CD14-positive monocyte (primary cell): Measurements from ENCODE around the gene MTNR1B. TPM values are rescaled to one million over a fixed set of nuclear protein-coding genes. Genes with fewer than 3 reads are reported as not detected.

Source experiments
- DNase-seq, 3 donors: peaks; one replicate each; pipeline ENCODE4 v3.0.0-alpha.2; 2011 to 2022
- H2AFZ ChIP-seq: 2 replicates; pipeline ENCODE4 v1.6.0; 2012; ENCODE audit warnings: mild to moderate bottlenecking, low read depth, low read length, inconsistent platforms; ENCODE audit not compliant: insufficient read depth, poor library complexity, severe bottlenecking
- H3K27ac ChIP-seq, 2 donors: 1 replicate in 1 of 2; 2 replicates in 1 of 2; pipeline ENCODE4 v1.5.1; 2012 to 2013; ENCODE audit warnings: low read length in 2 of 2, control low read depth in 1 of 2, inconsistent platforms in 1 of 2, low read depth in 1 of 2, mild to moderate bottlenecking in 1 of 2
- H3K27me3 ChIP-seq, 2 donors: one replicate each; pipeline versions ENCODE4 v1.6.0 to v1.6.1; 2011 to 2013; ENCODE audit warnings: low read length in 2 of 2; ENCODE audit not compliant: control insufficient read depth in 2 of 2, insufficient read depth in 2 of 2
- H3K36me3 ChIP-seq, 2 donors: replicated peaks in 1 of 2; 1 replicate in 1 of 2; 2 replicates in 1 of 2; pipeline versions ENCODE4 v1.5.1 to v1.6.1; 2012 to 2013; ENCODE audit warnings: low read length in 2 of 2, control low read depth in 1 of 2, inconsistent platforms in 1 of 2, mild to moderate bottlenecking in 1 of 2; ENCODE audit not compliant: insufficient read depth in 2 of 2, control insufficient read depth in 1 of 2
- H3K4me1 ChIP-seq, 2 donors: 1 replicate in 1 of 2; 2 replicates in 1 of 2; pipeline versions ENCODE4 v1.5.1 to v1.6.1; 2012 to 2013; ENCODE audit warnings: low read length in 2 of 2, control low read depth in 1 of 2, inconsistent platforms in 1 of 2, mild to moderate bottlenecking in 1 of 2, moderate library complexity in 1 of 2; ENCODE audit not compliant: insufficient read depth in 2 of 2, control insufficient read depth in 1 of 2
- H3K4me2 ChIP-seq: replicated peaks from 2 replicates; pipeline ENCODE3; 2012; ENCODE audit warnings: low read length, moderate library complexity, mild to moderate bottlenecking; ENCODE audit not compliant: poor library complexity, severe bottlenecking; ENCODE audit errors: extremely low read depth
- H3K4me3 ChIP-seq, 3 experiments: fragments of 200-600 bp in 1 of 3; sonication (generic) in 1 of 3; replicated peaks in 1 of 3; 1 replicate in 2 of 3; 2 replicates in 1 of 3; pipeline ENCODE4 v1.5.1; 2011 to 2013; ENCODE audit warnings: low read length in 3 of 3, mild to moderate bottlenecking in 3 of 3, control low read depth in 2 of 3, low read depth in 2 of 3, inconsistent platforms in 1 of 3, moderate library complexity in 1 of 3
- H3K79me2 ChIP-seq: 2 replicates; pipeline ENCODE4 v1.6.0; 2012; ENCODE audit warnings: mild to moderate bottlenecking, control low read depth, inconsistent platforms, low read length, moderate library complexity; ENCODE audit not compliant: insufficient read depth
- H3K9ac ChIP-seq: 2 replicates; pipeline ENCODE4 v1.6.0; 2017; ENCODE audit warnings: low read length, mild to moderate bottlenecking; ENCODE audit not compliant: insufficient read depth, poor library complexity, severe bottlenecking
- H3K9me3 ChIP-seq, 2 donors: replicated peaks in 1 of 2; 1 replicate in 1 of 2; 2 replicates in 1 of 2; pipeline versions ENCODE4 v1.5.1 to v1.6.1; 2012 to 2013; ENCODE audit warnings: low read length in 2 of 2, control low read depth in 1 of 2; ENCODE audit not compliant: control insufficient read depth in 1 of 2, insufficient read depth in 1 of 2
- H4K20me1 ChIP-seq: 2 replicates; pipeline ENCODE4 v1.6.0; 2012; ENCODE audit warnings: mild to moderate bottlenecking, low read length, control low read depth, moderate library complexity; ENCODE audit not compliant: insufficient read depth
- H3K27ac Mint-ChIP-seq, 7 donors: one replicate each; pipeline ENCODE4 v1.8.0; 2020; ENCODE audit warnings: mild to moderate bottlenecking in 7 of 7, mixed read lengths in 7 of 7, moderate library complexity in 6 of 7, inconsistent platforms in 2 of 7
- H3K27me3 Mint-ChIP-seq, 3 donors: one replicate each; pipeline ENCODE4 v1.8.0; 2021 to 2022; ENCODE audit warnings: low read depth in 3 of 3, mild to moderate bottlenecking in 3 of 3, mixed read lengths in 3 of 3, moderate library complexity in 3 of 3, inconsistent platforms in 1 of 3
- H3K36me3 Mint-ChIP-seq, 2 donors: one replicate each; pipeline ENCODE4 v1.8.0; 2020; ENCODE audit warnings: mixed read lengths in 2 of 2, inconsistent platforms in 1 of 2, mild to moderate bottlenecking in 1 of 2
- H3K4me1 Mint-ChIP-seq: one replicate; pipeline ENCODE4 v1.8.0; 2020; ENCODE audit warnings: mild to moderate bottlenecking, mixed read lengths
- H3K4me3 Mint-ChIP-seq, 2 donors: one replicate each; pipeline ENCODE4 v1.8.0; 2020; ENCODE audit warnings: mild to moderate bottlenecking in 2 of 2, mixed read lengths in 2 of 2, moderate library complexity in 1 of 2
- H3K9me3 Mint-ChIP-seq, 7 donors: one replicate each; pipeline ENCODE4 v1.8.0; 2020 to 2022; ENCODE audit warnings: mixed read lengths in 7 of 7, mild to moderate bottlenecking in 6 of 7, moderate library complexity in 6 of 7, inconsistent platforms in 2 of 7
- CTCF ChIP-seq: fragments of 200-600 bp; IDR thresholded peaks from one replicate; pipeline ENCODE4 v1.8.0; 2022; ENCODE audit warnings: antibody characterized with exemption, mild to moderate bottlenecking
- WGBS: methylation state at CpG from one replicate; pipeline ENCODE4 v1.1.5; 2013; ENCODE audit warnings: missing lambda C conversion rate; ENCODE audit not compliant: insufficient coverage; 5-methylcytosine and 5-hydroxymethylcytosine counted together
- intact Hi-C, 2 donors: fragments of 100-400 bp; cut with micrococcal nuclease; formaldehyde crosslinking; loops; one replicate each; pipeline versions ENCODE4 v1.15.0 to v1.15.1; 2023
- polyA plus RNA-seq, 3 donors: library from polyadenylated mRNA; depleted of rRNA in 1 of 3; unstranded in 2 of 3; stranded (reverse) in 1 of 3; fragments of 300-500 nt in 2 of 3; fragments of >200 nt in 1 of 3; fragmentation: Illumina TruSeq in 2 of 3; gene quantifications; 1 replicate in 2 of 3; 2 replicates in 1 of 3; pipeline ENCODE4 v1.2.3, GENCODE V29; 2012 to 2021

The MTNR1B gene
- polyA plus RNA-seq, 3 donors, result not detected

DNA sequence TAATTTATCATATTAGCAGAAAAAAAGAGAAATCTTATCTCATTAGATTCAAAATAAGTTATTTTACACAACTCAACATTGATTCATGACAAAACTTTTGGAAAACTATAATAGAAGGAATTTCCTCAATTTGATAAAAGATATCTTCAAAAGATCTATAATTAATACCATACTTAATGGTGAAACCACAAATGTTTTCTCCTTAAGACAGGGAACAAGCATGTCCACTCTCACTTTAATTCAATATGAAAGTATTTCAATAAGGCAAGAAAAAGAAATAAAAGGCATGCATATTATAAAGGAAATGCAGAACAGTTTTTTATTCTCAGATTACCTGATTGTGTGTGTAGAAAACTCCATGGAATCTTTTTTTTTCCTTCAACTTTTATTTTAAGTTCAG, 23.6 kb downstream of the MTNR1B start:
- Histone ChIP-seq H2AFZ (no peak overlapping the region), H3K4me3 (no peak overlapping the region), H3K4me2 (no peak overlapping the region), H3K4me1 (no peaks in the 10 kb centered on the region), H4K20me1 (no peaks in the 10 kb centered on the region), H3K9ac (no peak overlapping the region), H3K79me2 (no peaks in the 10 kb centered on the region), H3K27me3 (no peaks in the 10 kb centered on the region), H3K36me3 (no peaks in the 10 kb centered on the region), H3K27ac (no peak overlapping the region), H3K9me3 (no peaks in the 10 kb centered on the region)
- no peaks in the 10 kb centered on the region for H3K4me1 Mint-ChIP-seq
- H3K4me3 Mint-ChIP-seq, result no peak overlapping the region
- H3K27ac Mint-ChIP-seq, result no peak overlapping the region
- no peak for TF ChIP-seq CTCF
- H3K36me3 Mint-ChIP-seq, result no peaks in the 10 kb centered on the region
- H3K9me3 Mint-ChIP-seq, result peaks cover 0 to 14% (median 9%) of the 10 kb centered on the region in 7 donors
- intact Hi-C loops, result no loop called here
- no peak for DNase-seq
- peaks cover 0 to 2% (median 0%) of the 10 kb centered on the region in 3 donors for H3K27me3 Mint-ChIP-seq

DNA sequence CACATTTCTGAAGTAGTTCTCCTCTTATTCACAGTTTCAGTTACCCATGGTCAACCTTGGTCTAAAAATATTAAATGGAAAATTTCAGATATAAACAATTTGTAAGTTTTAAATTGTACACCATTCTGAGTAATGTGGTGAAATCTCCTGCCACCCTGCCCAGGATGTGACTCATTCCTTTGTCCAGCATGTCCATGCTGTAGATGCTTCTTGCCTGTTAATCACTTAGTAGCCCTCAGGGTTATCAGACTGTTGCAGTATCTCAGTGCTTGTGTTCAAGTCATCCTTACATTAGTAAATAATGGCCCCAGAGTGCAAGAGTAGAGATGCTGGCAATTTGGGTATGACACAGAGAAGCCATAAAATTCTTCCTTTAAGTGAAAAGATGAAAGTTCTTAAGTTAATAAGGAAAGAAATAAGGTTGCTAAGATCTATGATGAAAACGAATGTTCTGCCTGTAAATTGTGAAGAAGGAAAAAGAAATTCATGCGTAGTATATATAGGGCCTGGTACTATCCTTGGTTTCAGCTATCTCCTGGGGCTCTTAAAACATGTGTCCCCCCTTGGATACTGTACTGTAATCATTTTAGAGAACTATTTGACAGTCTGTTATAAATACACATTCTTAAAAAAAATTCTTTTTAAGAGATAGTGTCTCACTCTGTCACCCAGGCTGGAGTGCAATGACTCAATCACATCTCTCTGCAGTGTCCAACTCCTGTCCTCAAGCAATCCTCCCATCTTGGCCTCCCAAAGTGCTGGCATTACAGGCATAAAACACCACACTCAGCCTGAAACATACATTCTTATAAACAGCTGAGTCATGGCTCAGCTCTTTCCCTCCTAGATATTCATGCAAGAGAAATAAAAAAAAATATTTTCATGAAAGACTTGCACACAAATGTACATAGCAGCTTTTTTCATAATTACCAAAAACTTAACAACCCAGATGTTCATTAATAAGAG, 31.3 kb downstream of the MTNR1B start:
- H2AFZ ChIP-seq, result no peak overlapping the region
- no peak overlapping the region for H3K4me3 Mint-ChIP-seq

More for the DNA sequence above, 31.3 kb downstream of the MTNR1B start:
- TF ChIP-seq CTCF, result no peak
- no peak for DNase-seq
- Mint-ChIP-seq H3K36me3 (no peaks in the 10 kb centered on the region), H3K27ac (no peak overlapping the region), H3K27me3 (peaks cover 0 to 2% (median 0%) of the 10 kb centered on the region in 3 donors), H3K9me3 (peaks cover 2 to 16% (median 6%) of the 10 kb centered on the region in 7 donors), H3K4me1 (no peaks in the 10 kb centered on the region)
- no peak overlapping the region for H3K27ac ChIP-seq
- peaks cover 0 to 6% of the 10 kb centered on the region in 2 donors for H3K9me3 ChIP-seq
- no peaks in the 10 kb centered on the region for H3K4me1 ChIP-seq
- H3K36me3 ChIP-seq, result no peaks in the 10 kb centered on the region
- no peak overlapping the region for H3K4me2 ChIP-seq
- no peak overlapping the region for H3K9ac ChIP-seq
- H4K20me1 ChIP-seq, result no peaks in the 10 kb centered on the region
- no peaks in the 10 kb centered on the region for H3K27me3 ChIP-seq
- H3K79me2 ChIP-seq, result no peaks in the 10 kb centered on the region
- WGBS, result no CpG with 5 or more reads among the region's 2 CpGs
- intact Hi-C loops, result no loop called here
- H3K4me3 ChIP-seq, result no peak overlapping the region
